RCC 7860 (cell line): ENCODE measurements around the gene RNF126.

Source experiments
- DNase-seq: peaks from one replicate; pipeline ENCODE4 v3.0.0-alpha.2; 2015; ENCODE audit warnings: low spot score
- FAIRE-seq: peaks from 2 replicates; lab custom pipeline; 2012; peaks lifted over from hg19 to GRCh38; lab: Jason Lieb, UNC

Gene RNF126

DNA sequence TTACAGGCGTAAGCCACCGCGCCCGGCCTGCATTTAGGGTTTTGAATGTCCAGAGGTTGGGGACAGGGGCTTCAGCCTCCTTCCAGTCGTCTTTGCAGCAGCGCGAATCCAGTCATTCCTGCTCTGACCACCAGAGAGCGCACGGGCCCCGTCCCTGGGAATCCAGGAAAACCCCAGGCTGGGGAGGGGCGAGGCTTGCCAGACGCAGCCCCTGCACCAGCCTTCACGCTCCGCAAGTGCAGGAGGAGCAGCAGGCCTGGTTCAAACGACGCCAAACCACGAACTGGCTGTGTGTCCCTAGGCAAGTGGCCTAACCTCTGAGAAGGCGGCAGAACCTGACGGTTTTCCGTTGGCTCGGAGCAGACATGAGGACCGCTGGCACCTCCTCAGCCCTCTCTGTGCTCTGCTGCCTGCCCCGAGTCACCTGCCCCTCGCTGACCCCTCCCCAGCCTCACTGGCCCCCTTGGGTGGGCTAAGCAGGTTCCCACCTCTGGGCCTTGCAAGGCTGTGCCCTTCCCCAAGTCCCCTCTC is 2.0 kb upstream of the RNF126 start:
- peak; percentile 62 for DNase-seq
- FAIRE-seq = no peak

DNA sequence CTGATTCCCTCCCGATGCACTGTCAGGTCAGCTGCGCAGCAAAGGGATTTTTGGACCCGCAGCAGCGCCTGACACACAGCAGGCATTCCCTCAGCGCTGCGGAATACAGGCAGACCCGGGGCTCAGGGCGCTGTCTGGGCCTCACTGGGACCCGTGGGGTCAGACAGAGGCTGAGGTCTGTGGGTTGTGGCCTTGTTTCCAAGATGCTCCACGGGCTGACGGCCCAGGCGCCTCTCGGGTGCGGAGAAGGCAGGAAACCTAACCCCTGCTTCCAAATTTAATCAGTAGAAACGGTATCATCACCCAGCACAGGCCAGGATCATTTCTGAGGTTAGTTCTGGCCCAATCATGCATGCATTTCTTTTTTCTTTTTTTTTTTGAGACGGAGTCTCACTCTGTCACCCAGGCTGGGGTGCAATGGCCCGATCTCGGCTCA is 686 bp upstream of the RNF126 start:
- DNase-seq = no peak
- FAIRE-seq = no peak

DNA sequence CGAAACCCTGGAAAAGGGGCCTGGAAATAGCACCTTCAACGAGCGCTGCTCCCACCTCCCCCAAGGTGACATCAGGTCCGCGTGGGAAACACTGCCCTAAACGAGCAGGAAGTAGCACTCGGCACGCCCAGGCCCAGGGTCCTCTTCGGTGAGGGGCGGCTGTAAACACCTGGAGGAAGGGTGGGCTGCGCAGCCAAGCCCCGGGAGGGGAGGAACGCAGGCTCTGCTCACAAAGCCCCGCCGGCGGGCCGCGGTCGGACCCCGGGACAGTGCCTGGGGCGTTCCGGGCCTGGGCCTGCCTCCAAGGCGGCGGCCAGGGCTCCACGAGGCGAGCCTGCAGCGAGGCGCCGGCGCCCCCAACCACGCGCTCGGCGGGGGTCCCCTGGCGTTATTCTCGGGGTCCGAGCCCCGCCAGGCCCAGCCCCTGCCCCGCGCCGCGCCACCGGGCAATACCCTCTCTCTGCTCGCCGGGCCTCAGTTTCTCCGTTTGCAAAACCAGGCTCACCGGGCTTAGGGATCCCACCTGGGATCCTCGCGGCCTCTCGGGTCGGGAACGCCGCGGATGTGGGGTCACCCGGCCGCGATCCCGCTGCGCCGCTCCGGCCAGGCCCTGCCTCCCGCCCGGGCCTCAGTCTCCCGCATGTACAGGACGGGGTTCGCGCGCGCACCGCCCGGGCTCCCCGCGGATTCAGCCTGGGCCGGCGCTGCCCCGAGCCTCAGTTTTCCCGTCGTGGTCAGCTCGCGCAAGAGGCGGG is 630 bp downstream of the RNF126 start:
- FAIRE-seq (no peak), DNase-seq (peak; percentile 51)

DNA sequence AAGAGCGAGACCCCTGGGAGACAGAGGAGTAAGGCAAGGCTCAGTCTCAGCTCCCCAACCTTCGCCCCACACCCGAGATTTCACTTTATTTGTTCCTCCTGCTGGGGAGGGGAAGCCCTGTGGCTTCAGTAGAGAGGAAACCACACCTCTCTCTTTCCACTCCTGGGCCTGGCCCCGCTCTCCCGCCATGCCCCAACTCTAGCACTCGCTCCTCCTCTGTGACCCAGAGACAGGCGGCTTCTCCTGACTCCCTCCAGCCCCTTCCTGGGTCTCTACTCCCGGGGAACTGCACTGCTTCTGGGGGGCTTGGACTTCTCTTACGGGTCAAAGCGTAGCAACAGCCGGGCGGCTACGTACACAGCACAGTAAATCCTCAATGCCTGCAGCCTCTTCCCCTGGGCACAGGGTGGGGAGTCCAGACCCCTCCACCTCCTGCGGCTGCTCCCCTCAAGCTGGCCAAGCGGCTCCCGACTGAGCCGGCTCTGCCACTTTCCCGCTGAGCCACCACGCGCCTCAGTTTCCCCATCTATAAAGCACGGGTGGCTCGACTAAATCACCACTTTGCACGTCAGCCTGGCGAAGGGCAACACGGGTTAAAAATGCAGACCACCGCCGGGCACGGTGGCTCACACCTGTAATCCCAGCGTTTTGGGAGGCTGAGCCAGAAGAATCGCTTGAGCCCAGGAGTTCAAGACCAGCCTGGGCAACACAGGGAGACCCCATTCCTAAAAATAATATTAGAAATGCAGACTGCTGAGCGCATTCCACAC is 1.4 kb downstream of the RNF126 start:
- DNase-seq = no peak
- FAIRE-seq = no peak

DNA sequence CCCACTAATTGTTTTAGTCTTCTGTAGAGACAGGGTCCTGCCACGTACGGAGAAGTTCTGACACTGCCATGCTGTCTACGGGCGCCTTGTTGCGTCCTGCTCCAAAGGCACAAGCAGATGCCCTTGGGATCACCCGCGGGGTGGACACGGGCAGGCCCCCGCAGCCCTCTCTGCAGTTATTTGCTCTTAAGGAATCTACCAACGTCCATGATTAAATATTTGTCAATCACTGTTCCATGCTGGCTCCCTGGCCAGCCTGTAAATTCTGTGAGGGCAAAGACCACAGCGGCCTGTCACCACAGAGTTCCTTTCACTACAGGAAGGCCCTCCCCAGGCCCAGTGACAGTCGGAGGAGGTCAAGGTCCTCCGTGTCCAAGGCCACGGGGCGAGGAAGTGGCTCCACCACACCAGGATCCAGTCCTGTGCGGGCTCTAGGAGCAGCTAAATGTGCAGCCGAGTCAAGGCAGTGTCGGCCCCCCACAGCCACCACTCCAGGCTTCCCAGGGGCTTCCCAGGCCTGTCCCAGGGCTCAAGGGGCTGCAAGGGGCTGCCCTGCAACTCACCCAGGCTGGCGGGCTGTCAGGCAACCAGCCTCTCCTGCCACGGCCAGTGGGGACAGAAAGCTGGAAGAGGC is 2.1 kb downstream of the RNF126 start:
- peak; percentile 44 for DNase-seq
- FAIRE-seq = no peak

DNA sequence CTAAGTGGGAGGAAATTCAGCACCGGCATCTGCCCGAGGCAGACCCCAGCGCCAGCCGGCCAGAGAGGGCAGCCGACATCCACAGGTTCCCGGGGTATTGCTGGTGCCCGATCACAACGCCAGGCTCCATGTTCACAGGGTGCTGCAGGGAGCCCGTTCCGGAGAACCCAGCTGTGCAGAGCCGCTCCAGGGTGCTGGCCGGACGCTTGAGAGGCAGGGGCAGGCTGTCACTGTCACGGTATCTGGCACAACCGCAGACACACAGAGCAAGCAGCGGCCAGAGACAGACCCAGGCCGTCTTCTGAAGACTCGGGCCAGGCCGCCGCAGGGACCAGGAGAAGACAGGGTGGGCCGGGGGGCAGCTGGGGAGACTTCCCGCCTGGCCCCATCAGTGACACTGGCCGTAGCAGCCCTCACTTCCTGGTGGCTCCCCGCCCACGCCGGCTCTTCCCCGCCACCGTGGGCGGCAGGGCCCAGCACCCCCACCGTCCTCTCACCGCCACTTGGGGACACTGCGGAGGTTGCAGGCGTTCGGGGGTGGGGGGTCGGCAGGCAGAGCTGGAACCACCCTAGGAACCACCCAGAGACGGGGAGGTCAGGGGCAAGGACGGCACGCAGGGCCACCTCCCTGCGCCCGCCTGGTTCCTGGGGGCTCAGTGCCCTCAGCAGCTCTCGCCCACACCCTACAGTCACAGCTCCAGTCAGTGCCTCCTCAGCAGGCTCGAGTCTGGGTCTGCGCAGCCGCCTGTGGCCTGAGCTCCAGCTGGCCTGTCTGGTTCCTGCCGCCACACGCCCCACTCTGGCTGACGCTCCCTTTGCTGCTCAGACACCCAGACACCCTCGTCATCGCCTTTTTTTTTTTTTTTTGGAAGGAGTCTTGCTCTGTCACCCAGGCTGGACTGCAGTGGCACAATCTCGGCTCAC is 3.8 kb downstream of the RNF126 start:
- FAIRE-seq (no peak), DNase-seq (no peak)

DNA sequence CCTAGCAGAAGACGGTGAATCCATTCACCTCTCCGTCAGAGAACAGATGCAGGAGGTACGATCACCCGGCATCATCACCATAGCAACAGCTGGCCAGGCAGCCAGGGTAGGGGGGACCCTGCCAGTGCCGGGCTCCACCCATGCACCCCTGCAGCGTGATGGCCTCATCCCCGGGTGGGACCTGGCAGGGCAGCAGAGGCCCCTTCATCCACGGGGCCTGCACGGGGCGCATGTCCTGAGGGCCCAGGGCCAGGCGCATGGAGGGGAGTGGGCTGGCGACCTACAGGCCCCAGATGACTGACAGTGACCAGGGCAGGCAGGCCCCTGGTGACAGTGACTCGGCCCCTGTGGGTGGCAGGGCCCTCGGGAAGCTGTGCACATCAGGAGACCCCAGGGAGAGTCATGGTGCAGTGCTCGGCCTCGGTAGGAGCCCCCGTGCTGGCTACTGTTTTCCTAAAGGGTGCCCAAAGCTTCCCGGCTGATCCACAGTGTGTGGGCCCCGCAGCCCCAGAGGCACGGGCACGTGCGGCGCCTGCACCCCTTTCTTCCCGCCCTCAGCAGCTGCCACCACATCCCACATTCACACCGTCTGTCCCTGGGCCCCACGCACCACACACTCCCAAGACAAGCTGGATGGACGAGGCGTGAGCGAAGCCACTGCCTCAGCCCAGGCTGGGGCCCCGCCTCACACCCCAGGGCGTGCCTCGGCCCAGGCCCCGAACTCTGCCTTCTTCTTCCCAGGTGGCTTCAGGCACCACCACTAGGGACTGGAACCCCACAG is 4.8 kb downstream of the RNF126 start:
- DNase-seq (no peak), FAIRE-seq (no peak)

DNA sequence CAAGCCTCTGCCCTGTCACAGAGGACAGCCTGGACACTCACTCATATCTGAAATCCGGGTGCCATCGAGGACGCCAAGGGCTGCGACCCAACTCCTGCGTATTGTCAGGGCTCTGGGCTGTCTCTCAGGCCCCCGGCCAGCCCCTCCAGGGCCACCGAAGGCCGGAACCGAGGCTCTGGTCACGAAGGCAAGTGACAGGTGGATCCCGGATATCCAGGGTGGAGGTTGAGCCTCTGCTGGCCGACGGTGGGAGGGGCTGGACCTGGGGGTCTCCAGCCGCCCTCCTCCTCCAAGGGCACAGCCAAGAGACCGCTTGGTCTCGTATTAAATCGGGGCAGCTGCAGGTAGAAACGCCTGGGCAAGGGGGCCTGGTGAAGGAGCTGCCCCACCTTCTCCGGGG is 5.4 kb downstream of the RNF126 start:
- FAIRE-seq (no peak), DNase-seq (no peak)

DNA sequence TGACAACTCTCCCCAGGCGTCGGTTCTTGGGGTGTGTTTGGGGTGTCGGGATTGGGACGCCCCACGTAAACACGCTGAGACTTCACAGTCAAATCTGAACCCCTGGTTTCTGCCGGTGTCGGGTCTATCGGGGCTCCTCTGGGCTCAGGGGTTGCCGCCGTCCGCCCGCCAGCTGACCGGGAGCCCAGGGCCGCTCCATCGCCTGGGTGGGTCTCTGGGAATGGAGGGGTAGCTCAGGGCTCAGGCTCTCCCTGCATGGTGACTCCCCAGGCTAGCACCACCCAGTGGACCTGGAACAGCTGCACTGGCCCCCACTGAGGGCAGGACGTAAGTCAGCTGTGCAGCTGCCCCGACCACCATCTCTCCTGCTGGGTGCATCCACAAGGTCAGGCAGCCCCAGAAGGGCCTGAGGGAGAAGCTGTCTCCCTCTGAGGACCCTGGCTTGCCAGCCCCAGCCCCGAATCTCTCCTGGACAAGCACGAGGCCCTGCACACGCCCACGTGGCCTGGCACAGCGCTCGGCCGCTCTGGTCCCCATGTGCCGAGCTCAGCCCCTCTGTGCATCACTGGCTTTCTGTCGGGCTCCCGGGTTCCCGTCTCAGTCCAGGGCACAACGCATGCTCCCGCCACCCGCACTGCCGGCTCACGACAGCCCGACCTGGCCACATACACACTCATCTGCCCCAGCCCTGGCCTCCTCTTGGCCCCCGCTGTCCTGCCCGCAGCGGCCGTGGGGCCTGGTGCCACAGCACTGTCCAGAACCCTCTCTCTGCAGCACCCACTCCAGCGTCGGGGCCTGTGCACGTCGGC is 6.1 kb downstream of the RNF126 start:
- DNase-seq = no peak
- no peak for FAIRE-seq

DNA sequence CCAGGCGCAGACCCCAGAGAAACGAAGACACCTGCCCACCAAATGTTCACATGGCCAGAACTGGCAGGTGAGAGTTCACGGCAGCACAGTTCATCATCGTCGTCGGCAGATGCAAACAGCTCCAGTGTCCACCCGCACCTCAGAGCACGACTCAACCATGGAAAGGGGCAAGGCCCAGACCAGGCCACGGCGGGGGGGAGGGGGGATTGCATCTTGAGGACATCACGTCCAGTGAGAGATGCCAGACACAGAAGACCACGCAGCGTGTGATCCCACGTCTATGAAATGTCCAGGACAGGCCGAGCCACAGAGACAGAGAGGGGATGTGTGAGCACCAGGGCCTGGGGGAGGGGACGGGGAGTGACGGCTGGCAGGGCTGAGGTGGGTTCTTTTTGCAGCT is 7.3 kb downstream of the RNF126 start:
- no peak for FAIRE-seq
- DNase-seq = no peak

DNA sequence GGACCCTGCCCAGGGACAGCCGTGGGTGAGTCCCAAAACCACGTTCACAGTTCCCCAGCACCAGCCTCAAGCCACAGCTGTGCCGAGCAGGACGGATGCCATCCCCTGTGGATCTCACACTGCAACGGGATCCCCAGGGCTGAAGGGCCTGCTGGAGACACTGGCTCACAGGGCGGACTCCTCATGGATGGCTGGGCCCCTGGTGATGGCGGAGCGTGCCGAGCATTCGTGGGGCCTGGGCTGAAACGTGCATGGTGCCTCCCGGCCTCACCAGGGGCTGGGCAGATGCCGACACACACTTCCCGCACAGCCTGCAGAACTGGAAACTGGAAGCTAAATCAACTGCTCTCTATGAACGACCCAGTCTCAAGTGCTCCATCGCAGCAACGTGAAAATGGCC is 9.6 kb downstream of the RNF126 start:
- FAIRE-seq (no peak), DNase-seq (no peak)

DNA sequence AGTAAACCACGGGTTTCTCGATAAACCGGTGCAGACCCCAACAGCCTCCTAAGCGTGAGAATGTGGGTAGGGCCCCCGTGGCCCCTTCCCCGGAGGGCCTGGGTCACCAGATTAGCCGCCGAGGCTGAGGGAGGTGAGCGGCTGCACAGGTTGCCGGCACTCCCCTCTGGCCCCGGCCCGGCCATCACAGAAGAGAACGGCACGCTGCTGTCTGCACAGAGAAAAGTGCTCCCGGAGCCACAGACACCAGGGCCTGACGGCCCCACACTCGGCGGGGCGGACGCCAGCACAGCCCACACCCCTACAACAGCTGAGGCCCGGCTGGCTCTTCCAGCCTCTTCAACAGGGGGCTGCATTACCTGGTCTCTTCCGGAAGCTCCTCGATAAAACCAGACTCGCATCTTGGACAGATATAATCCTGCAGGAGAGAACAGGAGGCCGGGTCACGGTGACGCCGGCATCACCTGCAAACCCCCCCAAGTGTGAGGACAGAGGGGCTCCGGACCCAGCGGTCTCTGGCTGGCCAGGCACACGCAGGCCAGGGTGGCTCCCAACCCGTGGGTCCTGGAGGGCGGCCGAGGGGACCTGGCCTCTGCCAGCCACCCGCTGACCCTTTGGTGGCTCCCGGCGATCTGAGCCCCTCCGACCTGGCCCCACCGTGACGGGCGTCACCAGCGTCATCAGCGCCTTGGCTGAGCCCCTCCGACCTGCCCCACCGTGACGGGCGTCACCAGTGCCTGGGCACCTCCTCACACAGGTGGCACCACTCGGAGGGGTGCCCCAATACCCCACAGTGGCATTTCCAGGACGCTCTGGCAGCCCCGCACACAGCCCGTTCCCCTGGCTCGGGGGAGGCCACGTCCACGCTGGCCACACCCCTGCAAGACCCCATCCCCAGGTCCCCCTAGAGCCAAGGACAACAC is 10.3 kb downstream of the RNF126 start:
- DNase-seq (no peak), FAIRE-seq (no peak)

DNA sequence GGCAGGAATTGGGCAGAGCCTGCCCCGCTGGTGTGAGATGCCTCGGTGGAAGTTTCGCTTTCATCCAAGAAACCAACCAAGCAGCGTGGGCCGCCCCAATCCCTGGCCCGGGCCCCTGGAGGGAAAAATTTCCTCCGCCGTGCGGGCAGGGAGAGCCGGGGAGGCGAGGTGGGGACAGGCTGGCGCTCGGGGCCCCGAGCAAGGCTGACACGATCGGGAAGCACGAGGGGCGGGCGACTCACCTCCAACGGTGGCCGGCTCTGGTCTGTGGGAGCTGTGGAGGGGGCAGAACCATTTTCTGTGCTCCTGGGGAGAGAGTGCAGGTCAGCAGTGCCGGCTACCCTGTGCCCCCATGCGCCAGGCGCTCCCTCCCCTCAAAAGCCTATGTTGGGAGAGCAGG is 11.0 kb downstream of the RNF126 start:
- DNase-seq (no peak), FAIRE-seq (no peak)

DNA sequence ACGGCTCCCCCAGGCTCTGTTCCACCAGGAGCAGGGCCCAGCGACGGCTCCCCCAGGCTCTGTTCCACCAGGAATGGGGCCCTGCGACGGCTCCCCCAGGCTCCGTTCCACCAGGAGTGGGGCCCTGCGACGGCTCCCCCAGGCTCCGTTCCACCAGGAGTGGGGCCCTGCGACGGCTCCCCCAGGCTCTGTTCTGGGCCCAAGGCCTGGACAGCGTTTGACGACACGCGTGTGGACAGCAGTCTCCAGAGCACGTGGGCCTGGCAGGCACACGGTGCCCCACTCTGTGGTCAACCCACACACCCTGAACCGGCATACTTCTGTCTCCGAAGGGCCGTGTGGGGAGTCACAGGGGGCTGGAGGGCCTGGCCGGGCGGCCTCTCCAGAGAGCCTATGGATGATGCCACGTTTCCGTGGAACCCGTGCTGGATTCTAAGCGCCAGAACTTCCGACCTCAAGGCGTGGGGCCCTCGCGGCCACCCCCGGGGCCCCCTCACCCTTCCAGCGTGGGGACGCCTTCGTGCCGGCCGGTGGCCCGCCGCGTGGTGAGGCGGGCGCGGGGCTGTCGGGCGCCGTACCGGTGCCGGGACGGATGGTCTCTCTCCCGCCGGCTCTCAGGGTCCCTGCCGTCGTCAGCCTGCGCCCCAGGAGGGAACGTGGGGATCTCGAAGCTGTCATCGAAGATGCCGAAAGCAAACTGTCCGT is 11.7 kb downstream of the RNF126 start:
- FAIRE-seq (no peak), DNase-seq (no peak)

DNA sequence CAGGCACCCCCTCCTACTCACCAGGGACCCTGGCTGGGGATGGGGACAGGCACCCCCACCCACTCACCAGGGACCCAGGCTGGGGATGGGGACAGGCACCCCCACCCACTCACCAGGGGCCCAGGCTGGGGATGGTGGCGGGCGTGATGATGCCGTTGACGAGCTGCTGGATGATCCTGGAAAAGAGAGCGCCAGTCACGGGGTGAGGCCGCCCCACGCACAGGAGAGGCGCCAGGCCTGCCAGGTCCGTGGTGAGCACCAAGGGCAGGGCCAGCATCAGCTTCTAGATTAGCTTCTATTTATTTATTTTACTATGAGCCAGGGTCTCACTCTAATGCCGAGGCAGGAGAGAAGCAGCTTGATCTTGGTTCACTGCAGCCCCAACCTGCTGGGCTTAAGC is 12.9 kb downstream of the RNF126 start:
- no peak for FAIRE-seq
- DNase-seq = no peak

DNA sequence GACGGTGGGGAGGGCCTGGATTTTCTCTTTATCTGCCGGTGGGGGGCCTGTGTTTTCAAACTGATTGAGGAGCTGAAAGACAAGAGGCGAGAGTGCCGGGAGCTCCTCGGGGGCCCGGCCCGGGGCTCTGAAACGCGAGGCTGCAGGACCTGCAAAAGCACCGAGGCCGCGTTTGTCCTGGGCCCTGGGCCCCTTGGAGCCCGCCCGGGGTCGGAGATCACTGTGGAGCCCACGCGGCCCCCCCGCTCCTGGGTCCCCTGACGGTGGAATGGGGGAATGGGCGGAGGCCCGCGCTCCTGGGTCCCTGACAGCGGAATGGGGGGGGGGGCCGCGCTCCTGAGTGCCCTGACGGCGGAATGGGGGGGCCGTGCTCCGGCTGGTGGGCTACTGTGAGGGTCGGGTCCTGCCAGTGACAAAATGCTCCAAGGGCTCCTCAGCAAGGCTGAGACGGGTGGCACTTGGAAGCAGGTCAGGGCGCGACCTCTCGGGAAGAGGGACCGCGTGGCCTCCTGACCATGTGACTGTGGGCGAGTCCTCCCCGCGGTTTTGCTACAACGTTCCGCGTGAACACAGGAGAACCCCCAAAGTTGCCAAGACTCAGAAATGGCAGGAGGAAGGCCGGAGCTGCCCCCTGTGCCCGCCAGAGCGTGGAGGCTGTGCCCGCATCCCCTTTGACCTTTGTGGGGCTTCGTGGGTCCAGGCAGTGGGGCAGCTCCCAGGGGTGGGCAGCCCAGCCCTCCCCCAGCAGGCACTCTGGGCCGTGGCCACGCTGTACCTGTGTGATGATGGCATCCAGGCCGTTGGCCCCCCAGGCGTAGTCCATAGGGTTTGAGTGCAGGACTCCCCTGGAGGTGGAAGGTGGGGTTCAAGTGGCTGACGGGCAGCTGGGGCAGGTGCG is 13.9 kb downstream of the RNF126 start:
- DNase-seq (no peak), FAIRE-seq (no peak)
